ENCODE results near the gene TGDS.
A peak's percentile ranks its signal among the peaks of the same experiment; 100 is the strongest.
"Not testable (repeated sequence)": the region's sequence is repeated elsewhere in the genome, so short reads cannot be mapped to it uniquely, and the experiment has no call there.

Gene TGDS, protein sequence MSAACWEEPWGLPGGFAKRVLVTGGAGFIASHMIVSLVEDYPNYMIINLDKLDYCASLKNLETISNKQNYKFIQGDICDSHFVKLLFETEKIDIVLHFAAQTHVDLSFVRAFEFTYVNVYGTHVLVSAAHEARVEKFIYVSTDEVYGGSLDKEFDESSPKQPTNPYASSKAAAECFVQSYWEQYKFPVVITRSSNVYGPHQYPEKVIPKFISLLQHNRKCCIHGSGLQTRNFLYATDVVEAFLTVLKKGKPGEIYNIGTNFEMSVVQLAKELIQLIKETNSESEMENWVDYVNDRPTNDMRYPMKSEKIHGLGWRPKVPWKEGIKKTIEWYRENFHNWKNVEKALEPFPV

DNA sequence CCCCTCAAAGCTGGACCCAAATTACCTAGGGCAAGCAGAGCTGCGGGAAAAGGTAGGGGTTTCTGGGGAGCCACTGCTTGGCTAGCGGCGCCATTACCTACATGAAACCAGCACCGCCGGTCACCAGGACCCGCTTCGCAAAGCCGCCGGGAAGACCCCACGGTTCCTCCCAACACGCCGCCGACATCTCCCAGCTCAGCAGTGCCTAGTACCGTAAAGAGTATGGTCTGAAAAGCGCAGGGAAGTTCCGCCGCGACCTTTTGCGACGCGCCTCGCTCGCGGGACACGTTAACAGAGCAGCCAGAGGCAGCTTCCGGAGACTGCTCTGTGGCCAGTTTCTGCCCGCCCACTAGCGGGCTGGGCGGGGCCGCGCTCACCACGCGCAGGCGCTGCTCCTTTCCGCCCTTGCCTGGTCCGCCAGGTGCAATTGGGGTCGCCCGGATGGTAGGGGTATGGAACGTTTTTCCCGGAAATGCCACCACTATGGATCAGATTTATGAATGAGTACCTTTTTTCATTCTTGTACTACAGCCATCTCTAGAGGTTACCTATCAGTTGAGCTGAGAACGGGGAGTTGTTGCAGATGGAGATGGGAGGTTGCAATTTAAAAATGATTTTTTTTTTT is at the start of gene TGDS:
Gene TGDS, minus strand, starts transcription at position 203 of the 625 bp plus-strand sequence. Its CDS starts 16 bp downstream, at position 187.
- peak; percentile 68 to 84 for DNase-seq

- no peak for DNase-seq
These were observed 45.5 kb upstream of the TGDS start for GRCh38 chr13:94641409-94641941.

- DNase-seq, result no peak
These were observed 44.8 kb upstream of the TGDS start for GRCh38 chr13:94640721-94641120.

DNA sequence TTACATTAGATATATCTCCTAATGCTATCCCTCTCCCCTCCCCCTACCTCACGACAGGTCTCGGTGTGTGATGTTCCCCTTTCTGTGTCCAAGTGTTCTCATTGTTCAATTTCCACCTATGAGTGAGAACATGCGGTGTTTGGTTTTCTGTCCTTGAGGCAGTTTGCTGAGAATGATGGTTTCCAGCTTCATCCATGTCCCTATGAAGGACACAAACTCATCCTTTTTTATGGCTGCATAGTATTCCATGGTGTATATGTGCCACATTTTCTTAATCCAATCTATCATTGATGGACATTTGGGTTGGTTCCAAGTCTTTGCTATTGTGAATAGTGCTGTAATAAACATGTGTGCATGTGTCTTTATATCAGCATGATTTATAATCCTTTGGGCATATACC is 41.7 kb upstream of the TGDS start:
- DNase-seq, result not testable (repeated sequence)

GRCh38 chr13:94636942-94637578 is 41.1 kb upstream of the TGDS start:
- no peak for DNase-seq

DNA sequence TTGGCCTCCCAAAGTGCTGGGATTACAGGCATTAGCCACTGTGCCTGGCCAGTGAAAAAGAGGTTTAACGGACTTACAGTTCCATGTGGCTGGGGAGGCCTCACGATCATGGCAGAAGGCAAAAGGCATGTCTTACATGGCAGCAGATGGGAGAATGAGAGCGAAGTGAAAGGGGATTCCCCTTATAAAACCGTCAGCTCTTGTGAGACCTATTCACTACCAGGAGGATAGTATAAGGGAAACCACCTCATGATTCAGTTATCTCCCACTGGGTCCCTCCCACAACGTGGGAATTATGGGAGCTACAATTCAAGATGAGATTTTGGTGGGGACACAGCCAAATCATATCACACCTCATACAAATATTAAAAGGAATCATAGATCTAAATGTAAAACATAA is 40.1 kb upstream of the TGDS start:
- not testable (repeated sequence) for DNase-seq

DNA sequence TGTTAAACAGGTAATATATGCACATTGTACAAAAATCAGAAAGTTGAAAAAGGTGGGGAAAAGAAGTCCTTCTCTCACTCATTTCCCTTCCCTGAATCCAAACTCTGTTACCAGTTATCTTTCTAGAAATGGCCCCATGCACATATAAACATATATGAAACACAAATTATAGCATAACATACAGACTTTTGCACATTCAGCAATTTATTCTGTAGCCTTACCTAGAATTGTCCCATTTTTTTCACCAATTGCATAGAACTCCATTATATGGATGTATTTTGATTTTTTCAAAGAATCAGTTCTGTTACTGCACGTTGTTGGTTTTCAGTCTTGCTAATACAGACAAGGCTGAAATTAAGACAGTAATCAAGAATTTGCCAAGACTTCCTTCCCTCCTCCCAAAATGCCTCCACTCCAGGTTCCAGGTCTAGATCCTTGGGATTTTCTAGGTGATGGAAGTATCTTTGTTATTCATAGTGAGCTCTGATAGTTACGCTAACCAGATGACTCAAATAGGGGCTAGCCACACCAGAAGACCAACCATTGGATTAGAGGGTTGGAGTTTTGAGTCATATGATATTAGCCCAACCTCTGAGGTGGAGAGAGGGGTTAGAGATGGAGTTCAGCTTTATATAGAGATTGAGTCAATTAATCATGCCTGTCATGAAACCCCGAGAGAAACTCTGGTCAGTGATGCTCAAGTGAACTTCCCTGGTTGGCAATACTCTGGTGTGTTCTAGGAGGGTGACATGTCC is 36.5 kb upstream of the TGDS start:
- DNase-seq, result no peak

GRCh38 chr13:94630858-94631257 is 34.9 kb upstream of the TGDS start:
- no peak for DNase-seq

DNA sequence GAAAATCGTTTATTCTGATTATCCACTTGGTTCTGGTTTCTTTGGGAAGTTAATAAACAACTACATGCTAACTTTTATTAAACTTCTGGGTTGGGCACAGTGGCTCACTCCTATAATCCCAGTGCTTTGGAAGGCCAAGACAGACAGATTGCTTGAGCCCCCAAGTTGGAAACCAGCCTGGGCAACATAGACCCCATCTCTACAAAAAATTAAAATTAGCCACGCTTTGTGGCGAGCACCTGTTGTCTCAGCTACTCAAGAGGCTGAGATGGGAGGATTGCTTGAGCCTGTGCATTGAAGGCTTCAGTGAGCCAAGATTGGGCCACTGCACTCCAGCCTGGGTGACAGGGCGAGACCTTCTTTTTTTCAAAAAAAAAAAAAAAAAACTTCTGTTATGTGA is 27.4 kb upstream of the TGDS start:
- DNase-seq, result no peak

GRCh38 chr13:94622344-94622743 is 26.4 kb upstream of the TGDS start:
- DNase-seq, result no peak

DNA sequence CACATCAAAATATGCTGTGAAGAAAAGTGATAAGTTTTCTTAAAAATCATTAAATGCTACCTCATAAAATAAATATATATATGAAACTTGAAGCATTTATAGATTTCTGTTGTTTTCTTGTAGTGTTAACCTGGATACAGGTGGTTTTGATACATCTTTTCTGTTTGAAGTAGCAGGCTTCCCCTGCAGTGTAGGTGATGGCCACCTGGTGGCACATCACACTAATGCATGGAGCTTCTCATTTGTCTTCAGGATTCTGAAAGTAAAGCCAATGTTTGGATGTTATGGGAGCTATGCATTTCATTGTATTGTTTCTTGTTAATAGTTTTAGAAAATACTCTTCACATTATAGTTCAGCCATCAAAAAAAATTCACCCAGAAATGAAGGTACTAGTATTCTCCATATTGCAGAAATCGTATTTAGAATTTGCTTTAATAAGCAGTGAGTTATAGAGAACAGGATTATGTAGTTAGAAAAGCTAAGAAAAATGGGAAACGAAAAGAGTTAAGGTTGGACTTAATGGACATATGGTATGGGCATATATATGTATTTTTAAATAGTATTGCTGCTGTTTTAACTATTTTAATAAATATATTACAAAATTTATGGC is 24.4 kb upstream of the TGDS start:
- DNase-seq, result no peak

- peak in 1 of 2 donors; percentile 28 for DNase-seq
These were observed 21.5 kb upstream of the TGDS start for GRCh38 chr13:94617389-94618000.

GRCh38 chr13:94613051-94613450 is 17.1 kb upstream of the TGDS start:
- no peak for DNase-seq

DNA sequence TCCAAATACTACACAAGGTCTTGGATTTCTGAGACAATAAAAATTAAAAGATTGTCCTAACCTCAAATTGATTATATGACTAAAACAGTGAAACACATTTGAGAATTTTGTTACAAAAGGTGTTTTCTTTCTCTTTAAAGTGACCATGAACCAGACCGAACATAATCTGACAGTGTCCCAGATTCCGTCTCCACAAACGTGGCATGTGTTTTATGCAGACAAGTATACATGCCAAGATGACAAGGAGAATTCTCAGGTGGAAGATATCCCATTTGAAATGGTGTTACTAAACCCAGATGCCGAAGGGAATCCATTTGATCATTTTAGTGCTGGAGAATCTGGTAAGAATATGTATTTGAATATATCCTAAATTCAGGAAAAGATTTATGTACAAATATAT is 16.1 kb upstream of the TGDS start:
- DNase-seq, result no peak

DNA sequence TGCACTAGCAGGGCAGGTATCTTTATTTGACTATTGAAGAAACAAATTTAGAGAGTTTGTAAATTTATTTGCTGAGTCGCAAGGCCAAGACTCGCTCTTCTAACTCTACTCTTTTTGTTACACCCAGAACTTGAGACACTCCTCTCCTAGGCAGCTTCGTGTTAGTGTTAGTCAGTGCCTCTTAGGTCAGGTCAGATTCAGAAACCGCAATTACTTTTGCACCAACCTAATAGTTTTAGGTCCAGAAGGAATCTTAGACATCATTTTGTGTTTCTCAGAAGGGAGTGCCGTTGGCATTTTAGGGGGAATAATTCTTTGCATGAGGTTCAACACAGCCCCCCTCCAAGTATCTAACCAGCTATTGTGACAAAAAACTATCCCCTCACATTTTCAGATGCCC is 14.5 kb upstream of the TGDS start:
- DNase-seq, result no peak

GRCh38 chr13:94609196-94609595 is 13.2 kb upstream of the TGDS start:
- DNase-seq, result no peak

- no peak for DNase-seq
These were observed 12.6 kb upstream of the TGDS start for GRCh38 chr13:94608586-94608985.

DNA sequence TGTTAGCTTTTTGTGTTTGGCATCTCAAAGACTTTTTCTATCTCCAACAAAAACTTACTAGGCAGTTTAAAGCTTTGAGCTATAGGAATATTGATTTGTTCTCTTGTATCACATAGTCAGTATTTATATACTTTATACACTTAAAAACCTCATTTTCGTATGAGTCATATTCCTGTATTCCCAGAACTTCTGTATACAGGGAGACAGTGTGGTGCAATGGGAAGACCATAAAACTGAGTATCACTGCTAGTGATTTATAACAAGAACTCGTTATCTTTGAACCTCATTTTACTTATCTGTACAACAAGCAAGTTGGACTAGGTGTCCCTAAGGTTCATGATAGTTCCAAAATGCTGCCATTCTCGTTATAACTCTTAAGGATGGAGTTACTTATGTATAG is 12.0 kb upstream of the TGDS start:
- DNase-seq, result no peak

DNA sequence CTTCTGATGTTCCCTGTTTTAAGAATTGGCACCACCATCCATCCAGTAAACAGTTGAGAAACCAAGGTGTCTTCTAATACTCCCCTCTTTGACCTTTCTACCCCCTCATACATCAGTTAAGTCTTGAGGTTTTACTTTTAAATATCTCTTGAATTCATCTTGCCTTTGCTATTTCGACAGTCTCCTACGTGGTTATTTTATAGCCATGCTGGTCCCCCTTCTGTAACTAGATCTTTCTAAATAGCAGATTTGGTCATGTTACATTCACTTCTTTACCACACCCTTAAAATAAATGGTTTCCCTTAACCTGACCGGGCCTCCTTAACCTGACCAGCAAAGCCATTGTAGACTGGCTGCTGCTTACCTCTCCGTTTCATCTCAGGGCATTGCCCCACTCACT is 11.1 kb upstream of the TGDS start:
- no peak for DNase-seq

DNA sequence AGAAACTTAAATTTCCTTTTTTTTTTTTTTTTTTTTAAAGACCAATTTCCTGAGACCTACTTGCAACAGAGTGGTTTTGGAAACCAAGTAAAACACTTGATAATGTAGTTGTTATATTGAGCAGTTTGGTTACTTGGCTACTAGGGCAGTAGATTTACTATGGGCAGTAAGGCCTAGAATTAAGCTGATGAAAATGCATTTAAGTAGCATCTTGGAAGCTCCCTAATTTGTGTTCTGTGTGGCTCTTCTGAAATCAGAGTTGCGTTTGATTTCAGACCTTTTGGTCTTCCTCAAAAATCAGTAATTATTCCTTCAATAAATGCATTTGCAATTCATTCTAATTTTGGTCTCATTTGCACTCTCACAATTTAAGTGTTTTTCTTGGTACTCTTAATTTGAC is 6.5 kb upstream of the TGDS start:
- DNase-seq, result no peak

- DNase-seq, result peak; percentile 39 to 98
These were observed 5.8 kb upstream of the TGDS start, which contains the start of gene GPR180 for GRCh38 chr13:94601446-94602431. TSS of gene GPR180 (plus strand) at chr13:94601857. CDS start at chr13:94601928, 71 bp downstream.

All from bone marrow (tissue), 2 donors.